ENCODE data around the gene ATRN. TPM values are rescaled to one million over a fixed set of nuclear protein-coding genes. Genes with fewer than 3 reads are reported as not detected.

ATRN gene
- polyA plus RNA-seq, 1 experiment, result 59.7 TPM

- H3K27me3 ChIP-seq (ENCODE audit: control insufficient read depth, insufficient read depth, low read length), result no peaks in the 10 kb centered on the region
- CTCF ChIA-PET, result interaction anchor here (0.6 kb wide), 1 partner anchor 26 kb away, joined by 4 read pairs; no protein-coding TSS in a partner anchor
- POLR2A ChIA-PET, result no interaction called here
- DNase-seq (ENCODE audit: low read depth, low spot score), result no peak
- no peak overlapping the region for H3K27ac ChIP-seq (ENCODE audit: low read depth, low read length)
- no peaks in the 10 kb centered on the region for H3K9me3 ChIP-seq (ENCODE audit: control insufficient read depth, insufficient read depth, low read length)
- no peak overlapping the region for H3K4me3 ChIP-seq (ENCODE audit: low read depth, low read length)
- TF ChIP-seq, protein P1, sequence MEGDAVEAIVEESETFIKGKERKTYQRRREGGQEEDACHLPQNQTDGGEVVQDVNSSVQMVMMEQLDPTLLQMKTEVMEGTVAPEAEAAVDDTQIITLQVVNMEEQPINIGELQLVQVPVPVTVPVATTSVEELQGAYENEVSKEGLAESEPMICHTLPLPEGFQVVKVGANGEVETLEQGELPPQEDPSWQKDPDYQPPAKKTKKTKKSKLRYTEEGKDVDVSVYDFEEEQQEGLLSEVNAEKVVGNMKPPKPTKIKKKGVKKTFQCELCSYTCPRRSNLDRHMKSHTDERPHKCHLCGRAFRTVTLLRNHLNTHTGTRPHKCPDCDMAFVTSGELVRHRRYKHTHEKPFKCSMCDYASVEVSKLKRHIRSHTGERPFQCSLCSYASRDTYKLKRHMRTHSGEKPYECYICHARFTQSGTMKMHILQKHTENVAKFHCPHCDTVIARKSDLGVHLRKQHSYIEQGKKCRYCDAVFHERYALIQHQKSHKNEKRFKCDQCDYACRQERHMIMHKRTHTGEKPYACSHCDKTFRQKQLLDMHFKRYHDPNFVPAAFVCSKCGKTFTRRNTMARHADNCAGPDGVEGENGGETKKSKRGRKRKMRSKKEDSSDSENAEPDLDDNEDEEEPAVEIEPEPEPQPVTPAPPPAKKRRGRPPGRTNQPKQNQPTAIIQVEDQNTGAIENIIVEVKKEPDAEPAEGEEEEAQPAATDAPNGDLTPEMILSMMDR (IDR thresholded peaks at IDR 0.05; ENCODE audit: low read depth, low read length), result no peak
Observed at GRCh38 chr20:3629893-3630292, 159.1 kb downstream of the ATRN start.

GRCh38 chr20:3630429-3630828 lies 159.6 kb downstream of the ATRN start:
- no peak overlapping the region for H3K27ac ChIP-seq (ENCODE audit: low read depth, low read length)
- no peaks in the 10 kb centered on the region for H3K9me3 ChIP-seq (ENCODE audit: control insufficient read depth, insufficient read depth, low read length)
- no peaks in the 10 kb centered on the region for H3K27me3 ChIP-seq (ENCODE audit: control insufficient read depth, insufficient read depth, low read length)
- POLR2A ChIA-PET, result no interaction called here
- CTCF ChIA-PET, result interaction anchor here (0.5 to 0.7 kb wide), 3 partner anchors 178 to 266 kb away, joined by 3 to 8 read pairs (median 3); no protein-coding TSS in a partner anchor
- no peak overlapping the region for H3K4me3 ChIP-seq (ENCODE audit: low read depth, low read length)
- TF ChIP-seq, protein P1 (IDR thresholded peaks at IDR 0.05; ENCODE audit: low read depth, low read length), result no peak
- DNase-seq (ENCODE audit: low read depth, low spot score), result no peak

DNA sequence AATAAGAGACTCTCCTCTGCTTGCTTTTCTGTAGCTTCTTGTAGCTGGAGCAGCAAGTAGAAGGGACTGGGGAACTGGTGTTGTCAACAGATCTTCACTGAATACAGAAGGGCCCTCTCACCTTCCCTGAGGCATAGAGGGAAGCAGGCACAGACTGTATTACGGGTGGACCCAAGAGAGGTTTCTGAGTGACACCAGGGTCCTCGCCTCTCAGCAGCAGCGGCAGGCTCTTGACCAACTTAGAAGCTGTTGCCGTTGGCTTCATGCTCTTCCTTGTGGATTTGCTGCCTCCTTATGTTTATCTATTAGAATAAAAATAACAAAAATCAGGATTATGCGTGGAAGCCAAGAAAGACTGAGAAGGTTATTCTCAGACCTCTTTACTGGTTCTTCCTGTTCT lies 160.7 kb downstream of the ATRN start:
- H3K27me3 ChIP-seq (ENCODE audit: control insufficient read depth, insufficient read depth, low read length), result no peaks in the 10 kb centered on the region
- no peak for DNase-seq (ENCODE audit: low read depth, low spot score)
- CTCF ChIA-PET, result no interaction called here
- TF ChIP-seq, protein P1 (IDR thresholded peaks at IDR 0.05; ENCODE audit: low read depth, low read length), result no peak
- H3K27ac ChIP-seq (ENCODE audit: low read depth, low read length), result no peak overlapping the region
- POLR2A ChIA-PET, result no interaction called here
- no peaks in the 10 kb centered on the region for H3K9me3 ChIP-seq (ENCODE audit: control insufficient read depth, insufficient read depth, low read length)
- no peak overlapping the region for H3K4me3 ChIP-seq (ENCODE audit: low read depth, low read length)

DNA sequence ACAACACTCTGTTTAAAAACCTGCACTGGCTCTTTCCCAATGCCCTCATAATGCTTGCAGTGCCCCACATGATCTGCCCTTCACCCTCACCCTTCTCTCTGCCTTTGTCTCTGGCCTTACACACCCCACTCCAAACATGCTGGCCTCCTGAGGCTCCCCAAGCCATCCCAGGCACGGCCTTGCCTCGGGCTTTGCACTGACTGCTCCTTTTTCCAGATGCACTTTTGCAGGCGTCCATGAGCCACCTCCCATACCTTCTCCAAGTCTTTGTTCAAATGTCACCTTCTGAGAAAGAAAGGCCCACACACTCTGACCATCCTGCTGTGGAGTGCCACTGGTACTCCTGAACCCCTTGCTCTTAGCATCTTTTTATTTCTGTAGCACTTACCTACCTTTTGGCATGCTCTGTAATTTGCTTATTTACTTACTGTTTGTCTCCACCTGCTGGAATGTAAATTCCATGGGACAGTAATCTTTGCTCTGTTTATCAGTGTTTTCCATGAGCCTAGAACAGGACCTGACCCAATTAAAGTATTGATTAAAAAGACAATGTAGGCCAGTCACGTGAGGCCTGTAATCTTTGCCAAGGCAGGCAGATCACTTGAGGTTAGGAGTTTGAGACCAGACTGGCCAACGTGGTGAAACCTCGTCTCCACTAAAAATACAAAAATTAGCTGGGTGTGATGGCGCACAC lies 161.6 kb downstream of the ATRN start:
- TF ChIP-seq, protein P1 (IDR thresholded peaks at IDR 0.05; ENCODE audit: low read depth, low read length), result no peak
- Histone ChIP-seq H3K27ac (ENCODE audit: low read depth, low read length) (no peak overlapping the region), H3K4me3 (ENCODE audit: low read depth, low read length) (no peak overlapping the region), H3K27me3 (ENCODE audit: control insufficient read depth, insufficient read depth, low read length) (no peaks in the 10 kb centered on the region), H3K9me3 (ENCODE audit: control insufficient read depth, insufficient read depth, low read length) (no peaks in the 10 kb centered on the region)
- ChIA-PET POLR2A (no interaction called here), CTCF (interaction anchor here (0.8 kb wide), 1 partner anchor 8 kb away, joined by 3 read pairs; no protein-coding TSS in a partner anchor)
- DNase-seq (ENCODE audit: low read depth, low spot score), result no peak

DNA sequence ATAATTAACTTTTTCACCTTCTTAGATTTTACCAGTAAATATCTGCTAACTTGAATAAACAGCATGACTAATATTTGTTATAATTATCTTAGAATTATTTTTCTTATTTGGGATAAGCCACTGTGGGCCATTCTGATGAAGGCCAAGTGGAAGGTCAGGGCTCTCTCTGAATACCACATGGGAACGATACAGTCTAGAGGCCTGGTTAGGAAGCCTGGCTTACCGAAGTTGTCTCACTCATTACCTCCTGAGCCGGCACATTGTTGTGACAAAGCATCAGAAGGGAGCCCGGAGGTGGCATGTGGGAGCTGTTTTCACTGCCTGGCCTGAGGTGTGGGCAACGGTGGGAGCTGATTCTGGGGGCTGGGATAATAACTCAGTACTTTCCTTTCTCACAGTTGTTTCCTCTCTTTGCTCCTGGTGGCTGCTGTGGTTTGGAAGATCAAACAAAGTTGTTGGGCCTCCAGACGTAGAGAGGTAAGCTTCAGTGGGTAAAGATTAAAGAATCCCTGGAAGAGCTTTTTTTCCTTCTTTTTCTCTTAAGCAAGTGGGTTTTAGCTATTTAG lies 163.2 kb downstream of the ATRN start:
- H3K9me3 ChIP-seq (ENCODE audit: control insufficient read depth, insufficient read depth, low read length), result no peaks in the 10 kb centered on the region
- ChIA-PET POLR2A (no interaction called here), CTCF (interaction anchor here (0.5 kb wide), 1 partner anchor 458 kb away, joined by 3 read pairs; no protein-coding TSS in a partner anchor)
- no peaks in the 10 kb centered on the region for H3K27me3 ChIP-seq (ENCODE audit: control insufficient read depth, insufficient read depth, low read length)
- no peak overlapping the region for H3K4me3 ChIP-seq (ENCODE audit: low read depth, low read length)
- TF ChIP-seq, protein P1 (IDR thresholded peaks at IDR 0.05; ENCODE audit: low read depth, low read length), result no peak
- no peak for DNase-seq (ENCODE audit: low read depth, low spot score)
- H3K27ac ChIP-seq (ENCODE audit: low read depth, low read length), result no peak overlapping the region

Measured in AG04450 (cell line).